ENCODE data around the gene DRAXIN.

DRAXIN gene

GRCh38 chr1:11701981-11702803, 10.7 kb downstream of the DRAXIN start:
- Histone ChIP-seq H4K8ac (ENCODE audit: low read depth, low read length) (no peak overlapping the region), H3K4me3 (ENCODE audit: low read length in 2 of 2) (peak overlapping the region in 1 of 2 donors; percentile 62), H3K4me2 (ENCODE audit: insufficient read depth, low read length, poor library complexity, severe bottlenecking) (no peak overlapping the region), H3K9ac (ENCODE audit: low read depth, low read length, poor library complexity) (peak overlapping the region; percentile 91), H4K91ac (ENCODE audit: low read depth, low read length, poor library complexity) (peak overlapping the region; percentile 60), H3K27me3 (ENCODE audit: control insufficient read depth in 3 of 3, insufficient read depth in 3 of 3, low read depth in 1 of 3, low read length in 3 of 3) (peaks cover 0 to 3% (median 0%) of the 10 kb centered on the region in 3 experiments), H3K18ac (ENCODE audit: low read length) (peak overlapping the region; percentile 91), H3K79me1 (ENCODE audit: low read depth, low read length) (peaks cover 6% of the 10 kb centered on the region), H3K4ac (ENCODE audit: low read length) (peak overlapping the region; percentile 95), H3K9me3 (replicated peaks in 1 of 2; ENCODE audit: control insufficient read depth in 2 of 2, insufficient read depth in 1 of 2, low read depth in 1 of 2, low read length in 2 of 2) (peaks cover 0 to 6% of the 10 kb centered on the region in 2 donors), H2AFZ (ENCODE audit: low read length) (no peak overlapping the region), H3K27ac (replicated peaks; ENCODE audit: low read length) (peak overlapping the region; percentile 25), H3K23ac (ENCODE audit: low read depth, low read length, poor library complexity) (peak overlapping the region; percentile 66), H2BK5ac (ENCODE audit: low read length) (no peak overlapping the region), H3K14ac (ENCODE audit: low read length) (peak overlapping the region; percentile 99), H3K4me1 (ENCODE audit: control insufficient read depth in 2 of 2, insufficient read depth in 1 of 2, low read depth in 1 of 2, low read length in 2 of 2) (peaks cover 43 to 44% of the 10 kb centered on the region in 2 donors), H2BK12ac (ENCODE audit: low read length) (peak overlapping the region; percentile 95), H2BK15ac (ENCODE audit: low read length) (peak overlapping the region; percentile 75), H2BK120ac (ENCODE audit: low read depth, low read length) (peak overlapping the region; percentile 70), H2AK5ac (ENCODE audit: low read depth, low read length) (peak overlapping the region; percentile 54), H3K36me3 (replicated peaks in 1 of 2; ENCODE audit: control insufficient read depth in 2 of 2, insufficient read depth in 2 of 2, low read length in 2 of 2) (peaks cover 6 to 17% of the 10 kb centered on the region in 2 donors)
- DNase-seq (ENCODE audit: low spot score) = no peak
- whole genome bisulfite sequencing, 2 donors (ENCODE audit: extremely low coverage in 2 of 2, insufficient read length in 2 of 2, insufficient replicate concordance in 1 of 2) = 100% methylated on average over 2 to 8 of the region's 15 CpGs

GRCh38 chr1:11703357-11704193, 12.1 kb downstream of the DRAXIN start:
- Histone ChIP-seq H3K9me3 (replicated peaks in 1 of 2; ENCODE audit: control insufficient read depth in 2 of 2, insufficient read depth in 1 of 2, low read depth in 1 of 2, low read length in 2 of 2) (peaks cover 0 to 6% of the 10 kb centered on the region in 2 donors), H4K8ac (ENCODE audit: low read depth, low read length) (no peak overlapping the region), H4K91ac (ENCODE audit: low read depth, low read length, poor library complexity) (no peak overlapping the region), H2AFZ (ENCODE audit: low read length) (no peak overlapping the region), H3K4me3 (ENCODE audit: low read length in 2 of 2) (peak overlapping the region; percentile 2 to 13), H3K4me2 (ENCODE audit: insufficient read depth, low read length, poor library complexity, severe bottlenecking) (peak overlapping the region; percentile 30), H3K36me3 (replicated peaks in 1 of 2; ENCODE audit: control insufficient read depth in 2 of 2, insufficient read depth in 2 of 2, low read length in 2 of 2) (peaks cover 6 to 31% of the 10 kb centered on the region in 2 donors), H2BK120ac (ENCODE audit: low read depth, low read length) (no peak overlapping the region), H3K4me1 (ENCODE audit: control insufficient read depth in 2 of 2, insufficient read depth in 1 of 2, low read depth in 1 of 2, low read length in 2 of 2) (peaks cover 44 to 50% of the 10 kb centered on the region in 2 donors), H2BK15ac (ENCODE audit: low read length) (peak overlapping the region; percentile 80), H2BK5ac (ENCODE audit: low read length) (no peak overlapping the region), H2AK5ac (ENCODE audit: low read depth, low read length) (peak overlapping the region; percentile 13), H3K18ac (ENCODE audit: low read length) (peak overlapping the region; percentile 91), H2BK12ac (ENCODE audit: low read length) (no peak overlapping the region), H3K9ac (ENCODE audit: low read depth, low read length, poor library complexity) (peak overlapping the region; percentile 26), H3K27me3 (ENCODE audit: control insufficient read depth in 3 of 3, insufficient read depth in 3 of 3, low read depth in 1 of 3, low read length in 3 of 3) (peaks cover 0 to 3% (median 0%) of the 10 kb centered on the region in 3 experiments), H3K4ac (ENCODE audit: low read length) (peak overlapping the region; percentile 19), H3K23ac (ENCODE audit: low read depth, low read length, poor library complexity) (peak overlapping the region; percentile 31), H3K79me1 (ENCODE audit: low read depth, low read length) (peaks cover 6% of the 10 kb centered on the region), H3K27ac (replicated peaks; ENCODE audit: low read length) (no peak overlapping the region), H3K14ac (ENCODE audit: low read length) (no peak overlapping the region)
- no CpG with 5 or more reads among the region's 8 CpGs for WGBS, 2 donors (ENCODE audit: extremely low coverage in 2 of 2, insufficient read length in 2 of 2, insufficient replicate concordance in 1 of 2)
- no peak for DNase-seq (ENCODE audit: low spot score)

- peak overlapping the region; percentile 30 for H3K4me2 ChIP-seq (ENCODE audit: insufficient read depth, low read length, poor library complexity, severe bottlenecking)
- H3K27me3 ChIP-seq (ENCODE audit: control insufficient read depth in 3 of 3, insufficient read depth in 3 of 3, low read depth in 1 of 3, low read length in 3 of 3) = peaks cover 0 to 3% (median 0%) of the 10 kb centered on the region in 3 experiments
- no peak overlapping the region for H2AFZ ChIP-seq (ENCODE audit: low read length)
- H3K27ac ChIP-seq (replicated peaks; ENCODE audit: low read length) = no peak overlapping the region
- no peak overlapping the region for H3K4ac ChIP-seq (ENCODE audit: low read length)
- no peak overlapping the region for H2BK12ac ChIP-seq (ENCODE audit: low read length)
- no peak overlapping the region for H2BK15ac ChIP-seq (ENCODE audit: low read length)
- peaks cover 44 to 50% of the 10 kb centered on the region in 2 donors for H3K4me1 ChIP-seq (ENCODE audit: control insufficient read depth in 2 of 2, insufficient read depth in 1 of 2, low read depth in 1 of 2, low read length in 2 of 2)
- H3K23ac ChIP-seq (ENCODE audit: low read depth, low read length, poor library complexity) = no peak overlapping the region
- no peak overlapping the region for H3K14ac ChIP-seq (ENCODE audit: low read length)
- H2BK5ac ChIP-seq (ENCODE audit: low read length) = peak overlapping the region; percentile 16
- no peak overlapping the region for H3K9ac ChIP-seq (ENCODE audit: low read depth, low read length, poor library complexity)
- peak overlapping the region; percentile 13 for H2AK5ac ChIP-seq (ENCODE audit: low read depth, low read length)
- peaks cover 0 to 6% of the 10 kb centered on the region in 2 donors for H3K9me3 ChIP-seq (replicated peaks in 1 of 2; ENCODE audit: control insufficient read depth in 2 of 2, insufficient read depth in 1 of 2, low read depth in 1 of 2, low read length in 2 of 2)
- no peak overlapping the region for H4K8ac ChIP-seq (ENCODE audit: low read depth, low read length)
- H2BK120ac ChIP-seq (ENCODE audit: low read depth, low read length) = no peak overlapping the region
- H3K18ac ChIP-seq (ENCODE audit: low read length) = peak overlapping the region; percentile 91
- H3K79me1 ChIP-seq (ENCODE audit: low read depth, low read length) = peaks cover 6% of the 10 kb centered on the region
- H4K91ac ChIP-seq (ENCODE audit: low read depth, low read length, poor library complexity) = no peak overlapping the region
- no peak overlapping the region for H3K4me3 ChIP-seq (ENCODE audit: low read length in 2 of 2)
- WGBS, 2 donors (ENCODE audit: extremely low coverage in 2 of 2, insufficient read length in 2 of 2, insufficient replicate concordance in 1 of 2) = no CpG with 5 or more reads among the region's 11 CpGs
- H3K36me3 ChIP-seq (replicated peaks in 1 of 2; ENCODE audit: control insufficient read depth in 2 of 2, insufficient read depth in 2 of 2, low read length in 2 of 2) = peaks cover 8 to 36% of the 10 kb centered on the region in 2 donors
- peak; percentile 59 for DNase-seq (ENCODE audit: low spot score)
Observed at GRCh38 chr1:11704194-11704529, 12.7 kb downstream of the DRAXIN start.
